Heart left ventricle (tissue), 16 donors: ENCODE data around the gene ALK. TPM values are rescaled to one million over a fixed set of nuclear protein-coding genes. Genes with fewer than 3 reads are reported as not detected.
"Not testable (repeated sequence)": the region's sequence is repeated elsewhere in the genome, so short reads cannot be mapped to it uniquely, and the experiment has no call there.

Source experiments
- ATAC-seq, 4 donors: fragments of 200-7000 bp; cut with Tn5 transposase; one replicate each; pipeline ENCODE4 v1.9.1; 2020 to 2022; ENCODE audit warnings: moderate library complexity in 4 of 4, mild to moderate bottlenecking in 3 of 4, moderate number of reproducible peaks in 1 of 4
- DNase-seq, 5 donors: peaks; one replicate each; pipeline ENCODE4 v3.0.0-alpha.2; 2020
- H3K27ac ChIP-seq, 12 donors: fragments of 200-600 bp; sonication (generic) in 4 of 12; one replicate each; pipeline versions ENCODE4 v1.5.0 to v1.8.0; 2016 to 2022; ENCODE audit warnings: mild to moderate bottlenecking in 2 of 12
- H3K27me3 ChIP-seq, 9 donors: fragments of 200-600 bp; sonication (generic) in 2 of 9; one replicate each; pipeline versions ENCODE4 v1.5.1 to v1.8.0; 2016 to 2022; ENCODE audit warnings: mild to moderate bottlenecking in 3 of 9
- H3K36me3 ChIP-seq, 9 donors: fragments of 200-600 bp; sonication (generic) in 2 of 9; one replicate each; pipeline versions ENCODE4 v1.5.0 to v1.8.0; 2018 to 2022; ENCODE audit warnings: mild to moderate bottlenecking in 2 of 9
- H3K4me1 ChIP-seq, 12 donors: fragments of 200-600 bp; sonication (generic) in 4 of 12; one replicate each; pipeline versions ENCODE4 v1.5.0 to v1.8.0; 2016 to 2022; ENCODE audit warnings: mild to moderate bottlenecking in 3 of 12
- H3K4me3 ChIP-seq, 12 donors: fragments of 200-600 bp; sonication (generic) in 4 of 12; one replicate each; pipeline versions ENCODE4 v1.5.0 to v1.8.0; 2017 to 2022; ENCODE audit warnings: mild to moderate bottlenecking in 9 of 12, moderate library complexity in 4 of 12
- H3K9me3 ChIP-seq, 12 donors: fragments of 200-600 bp; sonication (generic) in 4 of 12; one replicate each; pipeline versions ENCODE4 v1.5.0 to v1.8.0; 2016 to 2022; ENCODE audit warnings: mild to moderate bottlenecking in 1 of 12
- CTCF ChIP-seq, 12 donors: fragments of 200-600 bp; sonication (generic) in 4 of 12; IDR thresholded peaks; one replicate each; pipeline versions ENCODE4 v1.5.0 to v1.8.0; 2018 to 2022; ENCODE audit warnings: antibody characterized with exemption in 12 of 12, mild to moderate bottlenecking in 5 of 12
- POLR2A ChIP-seq, 2 donors: fragments of 450-650 bp; IDR thresholded peaks; one replicate each; pipeline ENCODE4 v1.6.1; 2017; ENCODE audit warnings: antibody characterized with exemption in 2 of 2, mild to moderate bottlenecking in 2 of 2, moderate library complexity in 2 of 2
- WGBS, 4 donors: extraction: QIAGEN DNeasy Blood & Tissue Kit in 2 of 4; methylation state at CpG; one replicate each; pipeline versions ENCODE4 v1.1.5 to v1.1.7; 2013 to 2018; 5-methylcytosine and 5-hydroxymethylcytosine counted together
- intact Hi-C, 10 donors: fragments of 100-400 bp; cut with DNase I; formaldehyde crosslinking; loops; one replicate each; pipeline versions ENCODE4 v1.11.1 to v1.14.2; 2022
- polyA plus RNA-seq, 2 donors: library from polyadenylated mRNA; stranded (reverse); fragments of 200-250 nt; gene quantifications; one replicate each; pipeline ENCODE4 v1.2.3, GENCODE V29; 2013
- total RNA-seq, 9 donors: library from RNA; depleted of rRNA in 2 of 9; stranded (reverse); fragments of >200 nt in 2 of 9; fragmentation: NEBNext Ultra II Directional in 3 of 9; extraction: Animal tissue kit (Norgen Biotek cat#: 25700) in 3 of 9; gene quantifications; one replicate each; pipeline versions ENCODE4 v1.1.0 to v1.2.4, GENCODE V29; 2016 to 2023
- donor health status: ischemic (EF 13 %, LVEDD 7.1; RV severe dilation, severe dysfunction).
- donor health status: healthy with polysubstance abuse.
- donor health status: DM: no; HTN: yes; CAD: no.
- donor health status: DM: no; HTN: no; CAD: no.
- donor health status: ischemic (EF 25% LVEDD 6.9; RV normal size, moderate dysfunction).
- donor health status: ischemic (EF 25% LVEDD 5.7; RV mildly dilated, moderate dysfunction).
- donor health status: healthy.
- donor health status: DM: yes; HTN: yes; CAD: no.
- donor health status: ischemic (EF 35%, LVEDD 5.7; RV mildly dilated, moderate dysfunction).
- donor health status: nonischemic (EF 11% LVEDD 7.7; RV severe dilation, severe dysfunction).
- donor health status: DM: yes; HTN: yes; CAD: no.
- donor health status: PGD.
- donor health status: ischemic (EF 29% LVEDD 5.4; RV normal size, mild dysfunction).
- donor health status: nonischemic (EF 23%, LVEDD 6.1; RV moderate dilation, normal function).

The ALK gene
- total and polyA plus RNA-seq, 11 donors = 0.05 to 0.50 (median 0.13) TPM; not detected in 5

- H3K9me3 ChIP-seq = no peaks in the 10 kb centered on the region
- 76 to 86% (median 84%) methylated on average over 7 of the region's 7 CpGs for WGBS, 4 donors
Measured at GRCh38 chr2:29755233-29755632, 166.2 kb downstream of the ALK start.

GRCh38 chr2:29753671-29754444, 167.5 kb downstream of the ALK start:
- no peak overlapping the region for H3K4me3 ChIP-seq
- H3K27ac ChIP-seq = no peak overlapping the region
- no peaks in the 10 kb centered on the region for H3K9me3 ChIP-seq
- no peak for TF ChIP-seq POLR2A (IDR thresholded peaks at IDR 0.05)
- no peak for TF ChIP-seq CTCF (IDR thresholded peaks at IDR 0.05)
- DNase-seq (no peak), ATAC-seq (no peak)
- WGBS, 4 donors = 48 to 59% (median 57%) methylated on average over 7 to 8 of the region's 8 CpGs
- no peaks in the 10 kb centered on the region for H3K36me3 ChIP-seq
- intact Hi-C loops = no loop called here
- H3K4me1 ChIP-seq = no peaks in the 10 kb centered on the region
- H3K27me3 ChIP-seq = no peaks in the 10 kb centered on the region

More at GRCh38 chr2:29755233-29755632, 166.2 kb downstream of the ALK start:
- intact Hi-C loops = no loop called here
- Histone ChIP-seq H3K36me3 (no peaks in the 10 kb centered on the region), H3K27me3 (no peaks in the 10 kb centered on the region), H3K4me3 (no peak overlapping the region), H3K27ac (no peak overlapping the region), H3K4me1 (no peaks in the 10 kb centered on the region)
- TF ChIP-seq POLR2A (IDR thresholded peaks at IDR 0.05) (no peak), CTCF (IDR thresholded peaks at IDR 0.05) (no peak)
- DNase-seq (no peak), ATAC-seq (no peak)

GRCh38 chr2:29751390-29751789, 170.0 kb downstream of the ALK start:
- H3K9me3 ChIP-seq = no peaks in the 10 kb centered on the region
- H3K4me1 ChIP-seq = no peaks in the 10 kb centered on the region
- no peaks in the 10 kb centered on the region for H3K27me3 ChIP-seq
- WGBS, 4 donors = 85 to 90% (median 86%) methylated on average over 6 of the region's 6 CpGs
- DNase-seq (no peak), ATAC-seq (no peak)
- TF ChIP-seq CTCF (IDR thresholded peaks at IDR 0.05) (no peak), POLR2A (IDR thresholded peaks at IDR 0.05) (no peak)
- H3K36me3 ChIP-seq = no peaks in the 10 kb centered on the region
- H3K4me3 ChIP-seq = no peak overlapping the region
- intact Hi-C loops = no loop called here
- no peak overlapping the region for H3K27ac ChIP-seq

- ATAC-seq, H3K27me3 ChIP-seq, H3K36me3 ChIP-seq, H3K27ac ChIP-seq, H3K9me3 ChIP-seq, DNase-seq, intact Hi-C loops, H3K4me1 ChIP-seq, H3K4me3 ChIP-seq: not testable (repeated sequence)
- WGBS, 4 donors = 82 to 90% (median 84%) methylated on average over 3 of the region's 3 CpGs
Measured at GRCh38 chr2:29750463-29750862, 170.9 kb downstream of the ALK start.

GRCh38 chr2:29749843-29750242, 171.5 kb downstream of the ALK start:
- TF ChIP-seq POLR2A (IDR thresholded peaks at IDR 0.05) (no peak), CTCF (IDR thresholded peaks at IDR 0.05) (no peak)
- DNase-seq = no peak
- whole genome bisulfite sequencing, 4 donors = 69 to 88% (median 80%) methylated on average over 5 of the region's 5 CpGs

More at GRCh38 chr2:29749843-29750242, 171.5 kb downstream of the ALK start:
- no peak overlapping the region for H3K27ac ChIP-seq
- H3K4me1 ChIP-seq = no peaks in the 10 kb centered on the region
- H3K36me3 ChIP-seq = no peaks in the 10 kb centered on the region
- no peak for ATAC-seq
- intact Hi-C loops = no loop called here
- H3K9me3 ChIP-seq = no peaks in the 10 kb centered on the region
- peaks cover 0 to 3% (median 0%) of the 10 kb centered on the region in 9 donors for H3K27me3 ChIP-seq
- no peak overlapping the region for H3K4me3 ChIP-seq
